HEK293T (cell line): ENCODE results near the gene PCDHA12.

ENCODE experiments used
- CTCF ChIA-PET: fragments of 350-600 bp; formaldehyde crosslinking; extraction: SDS; loops from one replicate; lab custom pipeline; 2021; ENCODE audit warnings: antibody characterized with exemption, inconsistent platforms; lab: Yijun Ruan, JAX
- POLR2A ChIA-PET: fragments of 350-600 bp; formaldehyde crosslinking; extraction: SDS; loops from one replicate; lab custom pipeline; 2020; ENCODE audit warnings: antibody characterized with exemption, inconsistent platforms; lab: Yijun Ruan, JAX
- DNase-seq: peaks from one replicate; pipeline ENCODE4 v3.0.0; 2012; ENCODE audit warnings: mixed read lengths; ENCODE audit errors: extremely low spot score
- CTBP1 ChIP-seq: fragments of 450-650 bp; IDR thresholded peaks from 2 replicates; pipeline ENCODE4 v1.6.1; 2016; ENCODE audit warnings: borderline replicate concordance
- FOXA1 ChIP-seq: fragments of 450-650 bp; IDR thresholded peaks from 2 replicates; pipeline ENCODE4 v1.6.1; 2016; ENCODE audit warnings: mild to moderate bottlenecking
- FOXM1 ChIP-seq: fragments of 450-650 bp; IDR thresholded peaks from 2 replicates; pipeline ENCODE4 v1.6.1; 2017; ENCODE audit warnings: mild to moderate bottlenecking, borderline replicate concordance
- HDGF ChIP-seq: fragments of 450-650 bp; IDR thresholded peaks from 2 replicates; pipeline ENCODE4 v1.6.1; 2017; ENCODE audit warnings: antibody characterized with exemption, borderline replicate concordance
- L3MBTL2 ChIP-seq: fragments of 450-650 bp; conservative IDR thresholded peaks from 2 replicates; pipeline ENCODE4 v1.6.1; 2016; ENCODE audit warnings: mild to moderate bottlenecking
- NFRKB ChIP-seq: fragments of 450-650 bp; IDR thresholded peaks from 2 replicates; pipeline ENCODE4 v1.6.1; 2016; ENCODE audit warnings: mild to moderate bottlenecking, moderate library complexity
- SP1 ChIP-seq: fragments of 450-650 bp; IDR thresholded peaks from 2 replicates; pipeline ENCODE4 v1.6.1; 2017
- TARDBP ChIP-seq: fragments of 450-650 bp; IDR thresholded peaks from 2 replicates; pipeline ENCODE4 v1.6.1; 2016
- ZNF384 ChIP-seq: fragments of 450-650 bp; IDR thresholded peaks from 2 replicates; pipeline ENCODE4 v1.6.1; 2016
- TF ChIP-seq, protein P1 (sequence below): fragments of 450-650 bp; IDR thresholded peaks from 2 replicates; pipeline ENCODE4 v1.6.1; 2016

Gene PCDHA12

GRCh38 chr5:140927228-140927573, 52.1 kb downstream of the PCDHA12 start:
- TF ChIP-seq SP1 (no peak), ZNF384 (no peak), FOXM1 (no peak), TARDBP (no peak), NFRKB (no peak), CTBP1 (no peak), FOXA1 (no peak), HDGF (no peak), L3MBTL2 (no peak)
- TF ChIP-seq, protein P1, sequence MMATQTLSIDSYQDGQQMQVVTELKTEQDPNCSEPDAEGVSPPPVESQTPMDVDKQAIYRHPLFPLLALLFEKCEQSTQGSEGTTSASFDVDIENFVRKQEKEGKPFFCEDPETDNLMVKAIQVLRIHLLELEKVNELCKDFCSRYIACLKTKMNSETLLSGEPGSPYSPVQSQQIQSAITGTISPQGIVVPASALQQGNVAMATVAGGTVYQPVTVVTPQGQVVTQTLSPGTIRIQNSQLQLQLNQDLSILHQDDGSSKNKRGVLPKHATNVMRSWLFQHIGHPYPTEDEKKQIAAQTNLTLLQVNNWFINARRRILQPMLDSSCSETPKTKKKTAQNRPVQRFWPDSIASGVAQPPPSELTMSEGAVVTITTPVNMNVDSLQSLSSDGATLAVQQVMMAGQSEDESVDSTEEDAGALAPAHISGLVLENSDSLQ = no peak
- ChIA-PET POLR2A (interaction anchor here (0.8 to 1.7 kb wide), 3 partner anchors 58 to 114 kb away, joined by 4 to 11 read pairs (median 4); partner anchors contain the start of gene PCDHA11), CTCF (interaction anchor here (0.9 to 3.4 kb wide), 5 partner anchors 9 to 113 kb away, joined by 3 to 47 read pairs (median 9); partner anchors contain the start of gene PCDHA11)
- no peak for DNase-seq
